Mesodermal cell (in vitro differentiated cells): Measurements from ENCODE around the gene SMIM10L2A.

Source experiments
- H3K27ac ChIP-seq: 2 replicates; pipeline ENCODE4 v1.7.0; 2013; ENCODE audit warnings: mild to moderate bottlenecking, low read depth, low read length, moderate library complexity; ENCODE audit not compliant: severe bottlenecking
- H3K36me3 ChIP-seq: 2 replicates; pipeline ENCODE4 v1.7.1; 2013; ENCODE audit warnings: mild to moderate bottlenecking, low read length, moderate library complexity; ENCODE audit not compliant: control insufficient read depth, insufficient read depth
- H3K4me1 ChIP-seq: one replicate; pipeline ENCODE4 v1.7.1; 2013; ENCODE audit warnings: mild to moderate bottlenecking, low read length; ENCODE audit not compliant: insufficient read depth, control insufficient read depth, poor library complexity, severe bottlenecking
- H3K4me3 ChIP-seq: 2 replicates; pipeline ENCODE4 v1.7.0; 2013; ENCODE audit warnings: low read length, control low read depth, mild to moderate bottlenecking; ENCODE audit not compliant: insufficient read depth, poor library complexity, severe bottlenecking; ENCODE audit errors: extremely low read depth
- H3K9me3 ChIP-seq: 2 replicates; pipeline ENCODE4 v1.7.1; 2013; ENCODE audit warnings: mild to moderate bottlenecking, low read length, moderate library complexity; ENCODE audit not compliant: control insufficient read depth
- WGBS, 2 experiments: methylation state at CpG; one replicate each; pipeline ENCODE4 v1.1.5; 2013; ENCODE audit warnings: missing lambda C conversion rate in 2 of 2; ENCODE audit not compliant: insufficient coverage in 2 of 2; 5-methylcytosine and 5-hydroxymethylcytosine counted together

The SMIM10L2A gene

GRCh38 chrX:135435139-135435922 is 13.6 kb downstream of the SMIM10L2A start:
- no peaks in the 10 kb centered on the region for H3K9me3 ChIP-seq
- no peak overlapping the region for H3K4me3 ChIP-seq
- no peaks in the 10 kb centered on the region for H3K4me1 ChIP-seq
- no peak overlapping the region for H3K27ac ChIP-seq
- WGBS, 2 experiments = 91 to 94% methylated on average over 10 to 28 of the region's 31 CpGs
- H3K36me3 ChIP-seq = no peaks in the 10 kb centered on the region

DNA sequence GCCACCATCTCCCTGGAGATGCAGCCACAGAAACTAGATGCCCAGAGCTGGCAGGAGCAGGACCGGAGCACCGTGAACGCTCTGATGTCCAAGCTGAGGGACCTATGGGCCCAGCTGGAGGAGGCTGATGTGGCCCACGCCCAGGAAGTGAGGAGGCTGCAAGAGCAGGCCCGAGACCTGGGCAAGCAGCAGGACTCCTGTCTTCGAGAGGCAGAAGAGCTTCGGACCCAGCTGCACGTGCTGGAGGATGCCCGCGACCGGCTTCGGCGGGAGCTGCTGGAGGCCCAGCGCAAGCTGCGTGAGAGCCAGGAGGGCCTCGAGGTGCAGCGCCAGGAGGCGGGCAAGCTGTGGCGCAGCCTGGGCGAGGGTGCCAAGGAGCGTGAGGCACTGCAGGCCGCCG is 14.2 kb downstream of the SMIM10L2A start:
- Histone ChIP-seq H3K4me1 (no peaks in the 10 kb centered on the region), H3K36me3 (no peaks in the 10 kb centered on the region), H3K9me3 (no peaks in the 10 kb centered on the region), H3K4me3 (no peak overlapping the region), H3K27ac (no peak overlapping the region)
- 95 to 96% methylated on average over 17 to 18 of the region's 23 CpGs for WGBS, 2 experiments

GRCh38 chrX:135436456-135436855 is 14.7 kb downstream of the SMIM10L2A start:
- H3K4me3 ChIP-seq = no peak overlapping the region

GRCh38 chrX:135436966-135437866 is 15.5 kb downstream of the SMIM10L2A start:
- WGBS, 2 experiments = 87 to 97% methylated on average over 5 to 31 of the region's 49 CpGs

More at GRCh38 chrX:135436456-135436855, 14.7 kb downstream of the SMIM10L2A start:
- 95 to 99% methylated on average over 8 to 22 of the region's 32 CpGs for WGBS, 2 experiments
- no peaks in the 10 kb centered on the region for H3K9me3 ChIP-seq
- H3K27ac ChIP-seq = no peak overlapping the region
- H3K36me3 ChIP-seq = no peaks in the 10 kb centered on the region
- H3K4me1 ChIP-seq = no peaks in the 10 kb centered on the region

DNA sequence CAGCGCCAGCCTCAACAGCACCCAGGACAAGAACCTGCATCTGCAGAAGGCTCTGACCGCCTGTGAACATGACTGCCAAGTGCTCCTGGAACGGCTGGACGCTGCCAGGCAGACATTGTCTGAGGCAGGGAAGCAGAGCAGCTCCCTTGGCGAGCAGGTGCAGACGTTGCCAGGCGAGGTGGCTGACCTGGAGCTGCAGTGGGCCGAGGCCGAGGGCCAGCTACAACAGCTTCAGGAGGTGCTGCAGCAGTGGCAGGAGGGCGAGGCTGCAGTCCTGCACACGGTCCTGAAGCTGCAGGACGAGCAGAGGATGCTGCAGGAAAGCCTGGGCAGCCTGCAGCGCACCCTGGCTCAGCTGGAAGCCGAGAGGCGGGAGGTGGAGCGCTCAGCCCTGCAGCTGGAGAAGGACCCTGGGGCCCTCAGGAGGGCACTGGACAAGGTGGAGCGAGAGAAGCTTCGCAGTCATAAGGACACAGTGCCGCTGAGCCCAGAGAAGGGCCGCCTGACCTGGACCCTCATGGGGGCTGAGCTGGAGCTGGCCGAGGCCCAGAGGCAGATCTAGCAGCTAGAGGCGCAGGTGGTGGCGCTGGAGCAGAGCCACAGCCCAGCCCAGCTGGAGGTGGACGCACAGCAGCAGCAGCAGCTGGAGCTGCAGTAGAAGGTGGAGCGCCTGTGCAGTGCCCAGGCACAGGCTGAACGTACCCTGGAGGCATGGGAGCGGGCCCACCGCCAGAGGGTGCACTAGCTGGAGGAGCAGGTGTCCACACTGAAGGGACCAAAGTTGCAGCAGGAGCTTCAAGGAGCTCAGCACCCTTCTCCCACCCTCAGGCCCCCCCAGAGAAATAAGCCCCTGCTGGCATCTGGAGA is 16.4 kb downstream of the SMIM10L2A start:
- no peaks in the 10 kb centered on the region for H3K36me3 ChIP-seq
- H3K9me3 ChIP-seq = no peaks in the 10 kb centered on the region
- 89 to 93% methylated on average over 13 to 16 of the region's 28 CpGs for WGBS, 2 experiments
- no peak overlapping the region for H3K4me3 ChIP-seq
- H3K27ac ChIP-seq = no peak overlapping the region
- no peaks in the 10 kb centered on the region for H3K4me1 ChIP-seq

More at GRCh38 chrX:135436966-135437866, 15.5 kb downstream of the SMIM10L2A start:
- H3K9me3 ChIP-seq = no peaks in the 10 kb centered on the region
- no peaks in the 10 kb centered on the region for H3K36me3 ChIP-seq
- no peak overlapping the region for H3K4me3 ChIP-seq
- no peaks in the 10 kb centered on the region for H3K4me1 ChIP-seq
- no peak overlapping the region for H3K27ac ChIP-seq

GRCh38 chrX:135438734-135439043 is 16.9 kb downstream of the SMIM10L2A start:
- H3K27ac ChIP-seq = no peak overlapping the region
- 96% methylated on average over 4 of the region's 7 CpGs; no CpG with 5 or more reads in 1 of the 2 experiments for WGBS, 2 experiments
- no peaks in the 10 kb centered on the region for H3K4me1 ChIP-seq
- no peak overlapping the region for H3K4me3 ChIP-seq
- H3K9me3 ChIP-seq = no peaks in the 10 kb centered on the region
- no peaks in the 10 kb centered on the region for H3K36me3 ChIP-seq

- no peak overlapping the region for H3K27ac ChIP-seq
- H3K36me3 ChIP-seq = no peaks in the 10 kb centered on the region
- H3K9me3 ChIP-seq = no peaks in the 10 kb centered on the region
- H3K4me3 ChIP-seq = no peak overlapping the region
- peaks cover 7% of the 10 kb centered on the region for H3K4me1 ChIP-seq
- 94 to 100% methylated on average over 2 to 6 of the region's 8 CpGs for WGBS, 2 experiments
These were observed 28.1 kb downstream of the SMIM10L2A start for GRCh38 chrX:135449637-135450550.

GRCh38 chrX:135453381-135453780 is 31.6 kb downstream of the SMIM10L2A start:
- Histone ChIP-seq H3K4me3 (no peak overlapping the region), H3K27ac (no peak overlapping the region), H3K4me1 (peaks cover 9% of the 10 kb centered on the region), H3K36me3 (no peaks in the 10 kb centered on the region), H3K9me3 (peaks cover 5% of the 10 kb centered on the region)
- WGBS, 2 experiments = no CpG with 5 or more reads among the region's 3 CpGs

DNA sequence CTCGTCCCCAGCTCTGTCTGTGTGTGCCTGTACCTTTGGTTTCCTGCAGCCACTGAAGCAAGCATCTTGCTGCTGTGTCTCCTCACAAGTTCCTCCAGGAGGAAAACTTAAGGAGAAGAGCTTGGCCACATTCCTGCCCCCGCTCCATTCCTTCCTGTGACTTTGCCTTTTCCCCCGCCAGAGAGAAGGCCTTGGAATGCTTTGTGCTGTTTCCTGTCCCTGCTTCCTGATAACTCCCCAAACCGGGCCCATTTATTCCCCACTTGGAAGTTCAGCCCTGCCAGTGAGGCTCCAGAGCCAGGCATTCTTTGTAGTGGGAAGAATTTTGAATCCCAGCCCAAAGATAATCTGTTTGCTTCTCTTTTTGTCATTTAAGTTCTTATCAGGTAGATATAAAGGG is 33.1 kb downstream of the SMIM10L2A start:
- peaks cover 9% of the 10 kb centered on the region for H3K4me1 ChIP-seq
- no peak overlapping the region for H3K27ac ChIP-seq
- peaks cover 5% of the 10 kb centered on the region for H3K9me3 ChIP-seq
- WGBS, 2 experiments = 40 to 60% methylated on average over 1 of the region's 4 CpGs
- H3K36me3 ChIP-seq = no peaks in the 10 kb centered on the region
- no peak overlapping the region for H3K4me3 ChIP-seq
